ENCODE data around the gene NALF2.

NALF2 gene

DNA sequence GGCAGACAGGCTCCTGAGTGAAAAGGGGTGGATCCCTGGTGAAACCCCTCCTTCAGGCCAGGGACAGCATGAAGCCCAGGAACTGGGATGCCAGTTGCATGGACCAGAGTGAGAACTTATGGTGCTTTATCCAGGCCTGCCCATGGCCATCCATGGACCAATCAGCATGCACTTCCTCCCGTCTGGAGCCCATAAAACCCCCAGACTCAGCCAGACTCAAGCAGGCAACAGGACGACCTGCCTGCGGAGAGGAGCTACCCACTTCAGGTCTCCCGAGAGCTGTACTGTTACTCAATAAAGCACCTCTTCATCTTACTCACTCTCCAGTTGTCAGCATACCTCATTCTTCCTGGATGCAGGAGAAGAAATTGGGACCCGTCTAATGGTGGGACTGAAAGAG, 42.9 kb downstream of the NALF2 start:
- Mint-ChIP-seq H3K4me1 (ENCODE audit: low read depth) (no peaks in the 10 kb centered on the region), H3K27me3 (peaks cover 35% of the 10 kb centered on the region), H3K9me3 (no peaks in the 10 kb centered on the region), H3K36me3 (ENCODE audit: low read depth) (no peaks in the 10 kb centered on the region), H3K27ac (no peak overlapping the region), H3K4me3 (no peak overlapping the region)
- DNase-seq = no peak

DNA sequence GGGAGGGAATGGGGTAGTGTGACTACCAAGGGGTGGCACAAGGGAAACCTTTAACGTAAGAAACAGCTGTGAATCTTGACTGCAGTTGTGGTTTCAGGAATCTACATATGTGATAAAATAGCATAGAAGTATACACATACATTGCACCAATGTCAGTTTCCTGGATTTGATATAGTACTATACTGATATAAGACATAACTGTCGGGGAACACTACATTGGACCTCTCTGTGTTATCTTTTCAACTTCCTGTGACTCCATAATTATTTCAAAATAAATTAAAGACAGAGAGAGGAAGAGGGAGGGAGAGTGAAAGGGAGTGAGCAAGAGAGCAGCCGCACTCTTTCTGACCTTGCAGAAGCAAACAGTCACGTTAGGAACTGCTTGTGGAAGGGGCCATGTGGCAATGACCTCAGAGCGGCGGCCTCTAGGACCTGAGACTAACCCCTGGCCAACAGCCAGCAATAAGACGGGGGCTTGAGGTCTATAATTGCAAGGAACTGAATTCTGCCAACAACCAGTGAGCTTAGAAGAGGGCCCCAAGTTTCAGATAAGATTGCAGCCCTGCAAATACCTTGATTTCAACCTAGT, 47.4 kb downstream of the NALF2 start:
- H3K4me3 Mint-ChIP-seq = no peak overlapping the region
- peaks cover 33% of the 10 kb centered on the region for H3K27me3 Mint-ChIP-seq
- H3K27ac Mint-ChIP-seq = no peak overlapping the region
- H3K36me3 Mint-ChIP-seq (ENCODE audit: low read depth) = no peaks in the 10 kb centered on the region
- DNase-seq = no peak
- no peaks in the 10 kb centered on the region for H3K9me3 Mint-ChIP-seq
- no peaks in the 10 kb centered on the region for H3K4me1 Mint-ChIP-seq (ENCODE audit: low read depth)

DNA sequence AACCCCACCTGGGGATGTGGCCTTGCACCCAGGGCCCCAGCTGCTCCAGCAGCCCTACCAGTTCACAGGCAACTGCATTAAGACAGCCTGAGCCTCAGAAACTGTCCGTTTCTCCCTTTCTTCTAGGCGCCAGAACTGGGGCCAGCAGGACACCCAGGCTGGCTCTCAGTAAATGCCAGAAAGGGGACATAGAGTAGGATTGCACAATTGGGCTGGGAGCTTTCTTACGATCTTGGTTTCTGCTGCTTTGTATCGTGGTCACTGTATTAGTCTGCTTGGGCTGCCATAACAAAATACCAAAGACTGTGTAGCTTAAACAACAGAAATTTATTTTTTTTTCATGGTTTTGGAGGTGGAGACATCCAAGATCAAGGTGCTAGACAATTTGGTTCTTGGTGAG, 48.4 kb downstream of the NALF2 start:
- Mint-ChIP-seq H3K4me3 (no peak overlapping the region), H3K4me1 (ENCODE audit: low read depth) (no peaks in the 10 kb centered on the region), H3K27ac (no peak overlapping the region), H3K27me3 (peaks cover 37% of the 10 kb centered on the region), H3K9me3 (no peaks in the 10 kb centered on the region), H3K36me3 (ENCODE audit: low read depth) (no peaks in the 10 kb centered on the region)
- DNase-seq = no peak

Measured in activated T-cell treated with anti-CD3 and anti-CD28 coated beads, Interleukin-2, amount 50 U/mL, for 24 hours (primary cell).